SW480 (cell line): ENCODE measurements around the gene KPNA1.

Source experiments
- DNase-seq: peaks from one replicate; pipeline ENCODE4 v3.0.0-alpha.2; 2016; ENCODE audit warnings: low spot score

The KPNA1 gene

GRCh38 chr3:122415104-122415744, 99.5 kb downstream of the KPNA1 start:
- peak; percentile 48 for DNase-seq

GRCh38 chr3:122414391-122414790, 100.3 kb downstream of the KPNA1 start:
- no peak for DNase-seq

- DNase-seq: peak; percentile 65
These were observed 104.1 kb downstream of the KPNA1 start for GRCh38 chr3:122410639-122411038.

GRCh38 chr3:122410111-122410510, 104.6 kb downstream of the KPNA1 start:
- no peak for DNase-seq

- no peak for DNase-seq
These were observed 105.3 kb downstream of the KPNA1 start for GRCh38 chr3:122409446-122409845.

- no peak for DNase-seq
These were observed 106.8 kb downstream of the KPNA1 start for GRCh38 chr3:122407946-122408345.

GRCh38 chr3:122406198-122406597, 108.5 kb downstream of the KPNA1 start:
- no peak for DNase-seq

- no peak for DNase-seq
These were observed 109.7 kb downstream of the KPNA1 start for GRCh38 chr3:122405015-122405414.

GRCh38 chr3:122403489-122403888, 111.2 kb downstream of the KPNA1 start:
- DNase-seq: no peak

GRCh38 chr3:122398920-122399319, 115.8 kb downstream of the KPNA1 start:
- no peak for DNase-seq

GRCh38 chr3:122397201-122397600, 117.5 kb downstream of the KPNA1 start:
- no peak for DNase-seq

GRCh38 chr3:122396511-122396910, 118.2 kb downstream of the KPNA1 start:
- no peak for DNase-seq

GRCh38 chr3:122395582-122395981, 119.2 kb downstream of the KPNA1 start:
- no peak for DNase-seq

- no peak for DNase-seq
These were observed 120.6 kb downstream of the KPNA1 start for GRCh38 chr3:122394173-122394572.

GRCh38 chr3:122392868-122393844, 121.6 kb downstream of the KPNA1 start:
- DNase-seq: peak; percentile 49

GRCh38 chr3:122391681-122392446, 122.9 kb downstream of the KPNA1 start:
- DNase-seq: no peak

GRCh38 chr3:122390665-122391064, 124.1 kb downstream of the KPNA1 start:
- no peak for DNase-seq

- DNase-seq: no peak
These were observed 124.8 kb downstream of the KPNA1 start for GRCh38 chr3:122389892-122390291.

- no peak for DNase-seq
These were observed 125.5 kb downstream of the KPNA1 start for GRCh38 chr3:122389197-122389596.

GRCh38 chr3:122387709-122388108, 127.0 kb downstream of the KPNA1 start:
- DNase-seq: no peak

GRCh38 chr3:122383771-122384697, 130.7 kb downstream of the KPNA1 start, which contains the start of gene FAM162A:
FAM162A (plus strand) TSS chr3:122384182; CDS start chr3:122384266, 84 bp downstream.
- peak; percentile 94 for DNase-seq
